Neuronal stem cell (in vitro differentiated cells): Measurements from ENCODE around the gene ZFR2.

Source experiments
- DNase-seq: peaks from one replicate; pipeline ENCODE4 v3.0.0-alpha.2; 2013; ENCODE audit warnings: low spot score
- H2AFZ ChIP-seq: one replicate; pipeline ENCODE4 v1.6.1; 2013; ENCODE audit warnings: mild to moderate bottlenecking, low read length, inconsistent platforms
- H2AK5ac ChIP-seq: 2 replicates; pipeline ENCODE4 v1.6.1; 2013; ENCODE audit warnings: low read depth, mild to moderate bottlenecking, inconsistent platforms, low read length, moderate library complexity, mixed read lengths
- H2BK120ac ChIP-seq: 2 replicates; pipeline ENCODE4 v1.6.1; 2013; ENCODE audit warnings: low read depth, mild to moderate bottlenecking, inconsistent platforms, low read length, moderate library complexity, mixed read lengths
- H2BK12ac ChIP-seq: one replicate; pipeline ENCODE4 v1.6.1; 2013; ENCODE audit warnings: low read length, inconsistent platforms
- H2BK15ac ChIP-seq: 2 replicates; pipeline ENCODE4 v1.6.1; 2013; ENCODE audit warnings: mild to moderate bottlenecking, low read length, inconsistent platforms, mixed read lengths
- H2BK5ac ChIP-seq: one replicate; pipeline ENCODE4 v1.6.1; 2013; ENCODE audit warnings: inconsistent platforms, mild to moderate bottlenecking, low read length, moderate library complexity
- H3K14ac ChIP-seq: one replicate; pipeline ENCODE4 v1.6.1; 2013; ENCODE audit warnings: low read length, inconsistent platforms
- H3K18ac ChIP-seq: 2 replicates; pipeline ENCODE4 v1.6.1; 2013; ENCODE audit warnings: low read length, inconsistent platforms
- H3K23ac ChIP-seq: 2 replicates; pipeline ENCODE4 v1.6.1; 2013; ENCODE audit warnings: low read depth, mild to moderate bottlenecking, mixed read lengths, low read length, inconsistent platforms; ENCODE audit not compliant: poor library complexity
- H3K27ac ChIP-seq: replicated peaks from 3 replicates; pipeline ENCODE4 v1.5.1; 2013; ENCODE audit warnings: low read length, inconsistent platforms
- H3K27me3 ChIP-seq, 3 experiments: 2 replicates each; pipeline ENCODE4 v1.6.1; 2013; ENCODE audit warnings: low read length in 3 of 3, mild to moderate bottlenecking in 2 of 3, inconsistent platforms in 1 of 3, low read depth in 1 of 3, mixed read lengths in 1 of 3, moderate library complexity in 1 of 3; ENCODE audit not compliant: control insufficient read depth in 3 of 3, insufficient read depth in 3 of 3
- H3K36me3 ChIP-seq, 2 donors: replicated peaks in 1 of 2; 2 replicates each; pipeline ENCODE4 v1.6.1; 2013; ENCODE audit warnings: low read length in 2 of 2; ENCODE audit not compliant: control insufficient read depth in 2 of 2, insufficient read depth in 2 of 2
- H3K4ac ChIP-seq: 2 replicates; pipeline ENCODE4 v1.6.1; 2013; ENCODE audit warnings: inconsistent platforms, mild to moderate bottlenecking, low read length, moderate library complexity
- H3K4me1 ChIP-seq, 2 donors: 1 replicate in 1 of 2; 2 replicates in 1 of 2; pipeline ENCODE4 v1.6.1; 2013; ENCODE audit warnings: low read length in 2 of 2, low read depth in 1 of 2; ENCODE audit not compliant: control insufficient read depth in 2 of 2, insufficient read depth in 1 of 2
- H3K4me2 ChIP-seq: one replicate; pipeline ENCODE4 v1.6.1; 2013; ENCODE audit warnings: mild to moderate bottlenecking, low read length, inconsistent platforms; ENCODE audit not compliant: insufficient read depth, poor library complexity, severe bottlenecking
- H3K4me3 ChIP-seq, 2 donors: 2 replicates each; pipeline ENCODE4 v1.5.1; 2013; ENCODE audit warnings: low read length in 2 of 2, mild to moderate bottlenecking in 2 of 2, inconsistent platforms in 1 of 2, moderate library complexity in 1 of 2
- H3K79me1 ChIP-seq: one replicate; pipeline ENCODE4 v1.6.1; 2013; ENCODE audit warnings: low read depth, mild to moderate bottlenecking, inconsistent platforms, low read length, moderate library complexity
- H3K9ac ChIP-seq: one replicate; pipeline ENCODE4 v1.6.1; 2013; ENCODE audit warnings: mild to moderate bottlenecking, low read depth, low read length, inconsistent platforms; ENCODE audit not compliant: poor library complexity
- H3K9me3 ChIP-seq, 2 donors: replicated peaks in 1 of 2; 2 replicates each; pipeline versions ENCODE3 to v1.6.1; 2013; ENCODE audit warnings: low read length in 2 of 2, mild to moderate bottlenecking in 2 of 2, inconsistent platforms in 1 of 2, low read depth in 1 of 2, mixed read lengths in 1 of 2, moderate library complexity in 1 of 2; ENCODE audit not compliant: control insufficient read depth in 2 of 2, insufficient read depth in 1 of 2
- H4K8ac ChIP-seq: one replicate; pipeline ENCODE4 v1.6.1; 2013; ENCODE audit warnings: low read depth, mild to moderate bottlenecking, inconsistent platforms, low read length, moderate library complexity
- H4K91ac ChIP-seq: one replicate; pipeline ENCODE4 v1.6.1; 2013; ENCODE audit warnings: low read length, low read depth, mild to moderate bottlenecking, inconsistent platforms; ENCODE audit not compliant: poor library complexity
- WGBS, 2 donors: extraction: QIAGEN DNeasy Blood & Tissue Kit; methylation state at CpG; one replicate each; pipeline ENCODE4 v1.1.7; 2013; ENCODE audit warnings: missing lambda C conversion rate in 2 of 2, mixed read lengths in 1 of 2; ENCODE audit not compliant: insufficient read length in 2 of 2, insufficient replicate concordance in 1 of 2; ENCODE audit errors: extremely low coverage in 2 of 2; 5-methylcytosine and 5-hydroxymethylcytosine counted together

The ZFR2 gene

GRCh38 chr19:3873151-3873550 is 4.3 kb upstream of the ZFR2 start:
- Histone ChIP-seq H3K14ac (no peak overlapping the region), H4K8ac (no peak overlapping the region), H3K79me1 (no peaks in the 10 kb centered on the region), H3K23ac (no peak overlapping the region), H2BK15ac (no peak overlapping the region), H3K9ac (no peak overlapping the region), H3K27me3 (peaks cover 0 to 14% (median 0%) of the 10 kb centered on the region in 3 experiments), H3K4me2 (no peak overlapping the region), H3K4me3 (no peak overlapping the region), H2BK120ac (no peak overlapping the region), H3K4ac (no peak overlapping the region), H3K27ac (no peak overlapping the region), H4K91ac (no peak overlapping the region), H2AK5ac (no peak overlapping the region), H3K4me1 (peaks cover 0 to 1% of the 10 kb centered on the region in 2 donors), H3K18ac (no peak overlapping the region), H2BK5ac (no peak overlapping the region), H2AFZ (no peak overlapping the region), H3K36me3 (no peaks in the 10 kb centered on the region), H2BK12ac (no peak overlapping the region), H3K9me3 (peaks cover 8% of the 10 kb centered on the region in 2 donors)
- WGBS, 2 donors = no CpG with 5 or more reads among the region's 4 CpGs
- no peak for DNase-seq

DNA sequence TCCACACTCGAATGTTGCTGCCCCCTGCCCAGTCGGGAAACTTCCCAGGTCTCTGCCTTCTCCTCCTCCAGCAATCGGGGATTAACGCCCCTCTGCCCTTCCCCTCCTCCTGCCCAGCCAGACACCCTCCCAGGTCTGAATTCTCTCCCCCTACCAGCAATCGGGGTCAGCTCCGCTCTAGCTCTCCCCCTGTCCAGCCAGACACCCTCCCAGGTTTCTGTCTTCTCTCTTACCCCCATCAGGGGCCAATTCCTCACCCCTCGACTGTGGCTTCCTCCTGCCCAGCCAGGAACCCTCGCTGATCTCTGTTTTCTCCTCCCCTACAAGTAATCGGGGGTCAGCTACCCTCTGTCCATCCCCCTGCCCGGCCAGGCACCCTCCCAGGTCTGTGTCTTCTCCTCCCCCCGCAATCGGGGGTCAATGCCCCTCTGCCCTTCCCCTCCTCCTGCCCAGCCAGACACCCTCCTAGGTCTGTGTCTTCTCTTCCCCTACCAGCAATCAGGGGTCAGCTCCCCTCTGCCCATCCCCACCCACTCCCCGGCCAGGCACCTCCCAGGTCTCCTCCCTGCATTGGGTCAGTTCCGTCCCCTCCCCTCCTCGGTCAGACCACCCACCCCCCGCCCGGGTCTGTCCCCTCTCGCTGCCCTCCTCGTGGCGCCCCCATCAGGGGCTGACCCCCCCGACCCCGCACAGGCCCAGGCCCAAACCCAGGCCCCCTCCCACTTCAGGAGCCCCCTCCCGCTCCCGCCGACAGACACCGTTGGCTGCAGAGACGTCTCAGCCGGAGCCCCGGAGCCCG is 668 bp downstream of the ZFR2 start:
- H3K4me3 ChIP-seq = peak overlapping the region; percentile 42 to 73
- DNase-seq = no peak
- H2BK15ac ChIP-seq = peak overlapping the region; percentile 91
- H3K79me1 ChIP-seq = peaks cover 3% of the 10 kb centered on the region
- H3K23ac ChIP-seq = no peak overlapping the region
- no peak overlapping the region for H4K8ac ChIP-seq
- no peak overlapping the region for H2BK12ac ChIP-seq
- peak overlapping the region; percentile 90 for H2AFZ ChIP-seq
- peak overlapping the region; percentile 89 for H2BK5ac ChIP-seq
- peaks cover 0 to 11% of the 10 kb centered on the region in 2 donors for H3K4me1 ChIP-seq
- H3K14ac ChIP-seq = no peak overlapping the region
- H3K4me2 ChIP-seq = peak overlapping the region; percentile 75
- H3K27me3 ChIP-seq = peaks cover 0 to 23% (median 0%) of the 10 kb centered on the region in 3 experiments
- H3K18ac ChIP-seq = peak overlapping the region; percentile 94
- H3K9ac ChIP-seq = peak overlapping the region; percentile 90
- WGBS, 2 donors = no CpG with 5 or more reads among the region's 30 CpGs
- peak overlapping the region; percentile 89 for H2BK120ac ChIP-seq
- H3K4ac ChIP-seq = no peak overlapping the region
- peak overlapping the region; percentile 49 for H3K27ac ChIP-seq
- no peak overlapping the region for H2AK5ac ChIP-seq
- no peak overlapping the region for H4K91ac ChIP-seq
- H3K9me3 ChIP-seq = peaks cover 8% of the 10 kb centered on the region in 2 donors
- H3K36me3 ChIP-seq = no peaks in the 10 kb centered on the region

- H2BK120ac ChIP-seq = no peak overlapping the region
- no peak overlapping the region for H2AK5ac ChIP-seq
- H3K4me3 ChIP-seq = no peak overlapping the region
- H3K4ac ChIP-seq = no peak overlapping the region
- H3K9ac ChIP-seq = no peak overlapping the region
- no peak overlapping the region for H3K27ac ChIP-seq
- peaks cover 3% of the 10 kb centered on the region for H3K79me1 ChIP-seq
- peaks cover 0 to 23% (median 0%) of the 10 kb centered on the region in 3 experiments for H3K27me3 ChIP-seq
- H3K9me3 ChIP-seq = peaks cover 8% of the 10 kb centered on the region in 2 donors
- H2BK12ac ChIP-seq = no peak overlapping the region
- no peak overlapping the region for H3K4me2 ChIP-seq
- no peak overlapping the region for H2AFZ ChIP-seq
- no peak overlapping the region for H3K14ac ChIP-seq
- no peak overlapping the region for H2BK15ac ChIP-seq
- no peak overlapping the region for H4K91ac ChIP-seq
- no peak overlapping the region for H4K8ac ChIP-seq
- H2BK5ac ChIP-seq = no peak overlapping the region
- WGBS, 2 donors = no CpG with 5 or more reads among the region's 14 CpGs
- H3K23ac ChIP-seq = no peak overlapping the region
- peaks cover 0 to 11% of the 10 kb centered on the region in 2 donors for H3K4me1 ChIP-seq
- no peak for DNase-seq
- no peak overlapping the region for H3K18ac ChIP-seq
- H3K36me3 ChIP-seq = no peaks in the 10 kb centered on the region
Observed at GRCh38 chr19:3866910-3867638, 1.8 kb downstream of the ZFR2 start.

GRCh38 chr19:3863648-3864047 is 5.2 kb downstream of the ZFR2 start:
- H3K36me3 ChIP-seq = no peaks in the 10 kb centered on the region
- no peak overlapping the region for H2BK12ac ChIP-seq
- no peak overlapping the region for H2BK120ac ChIP-seq
- H3K9ac ChIP-seq = no peak overlapping the region
- H3K4ac ChIP-seq = no peak overlapping the region
- H3K4me1 ChIP-seq = peaks cover 0 to 11% of the 10 kb centered on the region in 2 donors
- H3K14ac ChIP-seq = no peak overlapping the region
- no peak overlapping the region for H2BK5ac ChIP-seq
- no peak overlapping the region for H2BK15ac ChIP-seq
- H3K79me1 ChIP-seq = peaks cover 3% of the 10 kb centered on the region
- DNase-seq = no peak
- H3K27me3 ChIP-seq = peaks cover 0 to 15% (median 0%) of the 10 kb centered on the region in 3 experiments
- WGBS, 2 donors = no CpG with 5 or more reads among the region's 12 CpGs
- no peak overlapping the region for H3K4me3 ChIP-seq
- no peak overlapping the region for H3K4me2 ChIP-seq
- no peak overlapping the region for H3K27ac ChIP-seq
- no peak overlapping the region for H4K91ac ChIP-seq
- H2AK5ac ChIP-seq = peak overlapping the region; percentile 58
- H3K18ac ChIP-seq = peak overlapping the region; percentile 36
- no peaks in the 10 kb centered on the region for H3K9me3 ChIP-seq
- H2AFZ ChIP-seq = no peak overlapping the region
- H4K8ac ChIP-seq = no peak overlapping the region
- H3K23ac ChIP-seq = peak overlapping the region; percentile 3
